Endometrial microvascular endothelial cells (primary cell): Measurements from ENCODE around the gene CD163L1. TPM values are rescaled to one million over a fixed set of nuclear protein-coding genes. Genes with fewer than 3 reads are reported as not detected.
"Not testable (repeated sequence)": the region's sequence is repeated elsewhere in the genome, so short reads cannot be mapped to it uniquely, and the experiment has no call there.

Source experiments
- in situ Hi-C: cut with HindIII; loops from 2 replicates; pipeline ENCODE4 v1.10.0; 2017; ENCODE audit warnings: low sequenced_read_pairs, low pct_unique_long_range_greater_than_20kb; ENCODE audit errors: inconsistent ontology term
- total RNA-seq: library from RNA; depleted of rRNA; stranded (reverse); fragments of >200 nt; gene quantifications from one replicate; pipeline ENCODE4 v1.2.3, GENCODE V29; 2015; ENCODE audit errors: inconsistent ontology term

CD163L1 gene
- total RNA-seq = 1.7 TPM

- in situ Hi-C loops = no loop called here
Measured at GRCh38 chr12:7444076-7444475, at the start of gene CD163L1. Gene CD163L1, minus strand, starts transcription at chr12:7444153. Its CDS starts 26 bp downstream, at chr12:7444127.

- in situ Hi-C loops = no loop called here
Measured at GRCh38 chr12:7493006-7493405, 49.1 kb upstream of the CD163L1 start.

- in situ Hi-C loops = no loop called here
Measured at GRCh38 chr12:7486512-7486911, 42.6 kb upstream of the CD163L1 start.

- in situ Hi-C loops = no loop called here
Measured at GRCh38 chr12:7485095-7485494, 41.1 kb upstream of the CD163L1 start.

- in situ Hi-C loops = no loop called here
Measured at GRCh38 chr12:7483343-7483742, 39.4 kb upstream of the CD163L1 start.

GRCh38 chr12:7479771-7480170, 35.8 kb upstream of the CD163L1 start:
- in situ Hi-C loops = no loop called here

GRCh38 chr12:7472060-7472459, 28.1 kb upstream of the CD163L1 start:
- in situ Hi-C loops = no loop called here

GRCh38 chr12:7460375-7461259, 16.7 kb upstream of the CD163L1 start:
- in situ Hi-C loops = no loop called here

- in situ Hi-C loops = no loop called here
Measured at GRCh38 chr12:7459973-7460372, 16.0 kb upstream of the CD163L1 start.

GRCh38 chr12:7451756-7452155, 7.8 kb upstream of the CD163L1 start:
- in situ Hi-C loops = no loop called here

- in situ Hi-C loops = no loop called here
Measured at GRCh38 chr12:7450667-7451066, 6.7 kb upstream of the CD163L1 start.

GRCh38 chr12:7448099-7448498, 4.1 kb upstream of the CD163L1 start:
- in situ Hi-C loops = no loop called here

- in situ Hi-C loops = no loop called here
Measured at GRCh38 chr12:7444537-7444936, 584 bp upstream of the CD163L1 start.

- in situ Hi-C loops = no loop called here
Measured at GRCh38 chr12:7441216-7441615, 2.7 kb downstream of the CD163L1 start.

- in situ Hi-C loops = no loop called here
Measured at GRCh38 chr12:7439579-7440505, 4.1 kb downstream of the CD163L1 start.

- in situ Hi-C loops = not testable (repeated sequence)
Measured at GRCh38 chr12:7438291-7438995, 5.5 kb downstream of the CD163L1 start.

- in situ Hi-C loops = not testable (repeated sequence)
Measured at GRCh38 chr12:7437494-7437893, 6.5 kb downstream of the CD163L1 start.

- in situ Hi-C loops = no loop called here
Measured at GRCh38 chr12:7434670-7435069, 9.3 kb downstream of the CD163L1 start.

- in situ Hi-C loops = no loop called here
Measured at GRCh38 chr12:7433276-7433822, 10.6 kb downstream of the CD163L1 start.
